Measurements from ENCODE around the gene PGAM5. TPM values are rescaled to one million over a fixed set of nuclear protein-coding genes. Genes with fewer than 3 reads are reported as not detected.
A peak's percentile ranks its signal among the peaks of the same experiment; 100 is the strongest.

PGAM5 gene
- total and polyA plus RNA-seq, 9 of the 15 experiments (the other 6 are each of a cell fraction or from before 2014, with no cell fraction given), result 7.4 to 121 (median 69.5) TPM

- TF ChIP-seq ZBTB11 (CRISPR knock-in tag; IDR thresholded peaks at IDR 0.05) (peak; percentile 87 to 98 (median 97); a peak in 5 of 6 replicates), TEAD4 (IDR thresholded peaks at IDR 0.05; ENCODE audit: low read length) (peak; percentile 26; the same call in 1 of the 2 replicates), TEAD4 (CRISPR knock-in tag; IDR thresholded peaks at IDR 0.05; ENCODE audit: borderline replicate concordance) (no peak; the same call in 1 of the 2 replicates), KLF1 (tag; IDR thresholded peaks at IDR 0.05) (peak; percentile 89), RBM34 (IDR thresholded peaks at IDR 0.05; ENCODE audit: borderline replicate concordance, insufficient read depth, low read length) (no peak), ZBTB2 (IDR thresholded peaks at IDR 0.05) (peak; percentile 80), MEIS2 (IDR thresholded peaks at IDR 0.05; ENCODE audit: partially characterized antibody) (peak; percentile 65), TAF7 (tag; IDR thresholded peaks at IDR 0.05) (no peak; the same call in 1 of the 2 replicates), POLR2A (conservative IDR thresholded peaks at IDR 0.05) (peak; percentile 76), KLF10 (CRISPR knock-in tag; IDR thresholded peaks at IDR 0.05) (no peak), HOMEZ (CRISPR knock-in tag; IDR thresholded peaks at IDR 0.05) (no peak), TRIM24 (IDR thresholded peaks at IDR 0.05) (peak in 1 of 2 experiments; percentile 20; a peak in 1 of 4 replicates), ZNF354B (CRISPR knock-in tag; IDR thresholded peaks at IDR 0.05) (no peak), MNT (conservative IDR thresholded peaks at IDR 0.05) (peak; percentile 80 to 91), DIDO1 (tag; IDR thresholded peaks at IDR 0.05; ENCODE audit: low read depth) (peak; percentile 28; the same call in 1 of the 2 replicates), MAX (CRISPR knock-in tag; IDR thresholded peaks at IDR 0.05) (peak; percentile 93), HNRNPL (IDR thresholded peaks at IDR 0.05; ENCODE audit: low read depth, low read length) (no peak), ZNF24 (IDR thresholded peaks at IDR 0.05) (0 out of 2 replicates have a peak, but pooled peaks have one; percentile 38), HDAC1 (IDR thresholded peaks at IDR 0.05) (peak in 1 of 2 experiments; percentile 93; a peak in 2 of 4 replicates)
Observed at GRCh38 chr12:132710405-132711079, at the start of gene PGAM5 (continued).
